Epithelial cell of proximal tubule (primary cell): ENCODE results near the gene STX16. TPM values are rescaled to one million over a fixed set of nuclear protein-coding genes. Genes with fewer than 3 reads are reported as not detected.

ENCODE experiments used
- DNase-seq: peaks from one replicate; pipeline ENCODE4 v3.0.0-alpha.2; 2011; ENCODE audit warnings: low read depth
- H3K4me3 ChIP-seq: 2 replicates; pipeline ENCODE4 v1.5.1; 2011; ENCODE audit warnings: low read depth, mild to moderate bottlenecking, low read length
- total RNA-seq: library from RNA; depleted of rRNA; stranded (reverse); fragments of >200 nt; gene quantifications from 2 replicates; pipeline ENCODE4 v1.2.3, GENCODE V29; 2015
- TF ChIP-seq, protein P1 (sequence below): conservative IDR thresholded peaks from 2 replicates; pipeline ENCODE4 v1.5.1; 2012; ENCODE audit warnings: low read depth, mild to moderate bottlenecking, low read length

Gene STX16
- total RNA-seq, 1 donor from 2014 or later = 14.4 TPM

DNA sequence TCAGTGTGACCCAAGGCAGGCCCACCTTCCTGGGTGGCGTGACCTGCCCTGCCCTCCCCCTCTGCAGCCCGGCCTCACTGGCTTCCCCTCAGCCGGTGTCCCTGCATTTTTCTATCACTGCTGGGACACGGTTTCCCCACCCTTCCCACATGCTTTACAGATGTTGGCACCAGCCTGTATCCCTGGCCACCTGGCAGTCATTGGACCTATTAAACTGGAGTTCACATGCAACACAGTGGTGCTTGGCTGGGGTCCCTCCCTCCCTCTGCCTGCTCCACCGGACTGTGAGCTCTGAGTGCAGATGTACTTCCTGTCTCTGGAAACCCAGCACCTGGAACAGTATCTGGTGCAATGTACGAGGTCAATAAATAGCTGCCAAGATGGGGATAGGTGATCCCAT is 25.5 kb upstream of the STX16 start:
- TF ChIP-seq, protein P1, sequence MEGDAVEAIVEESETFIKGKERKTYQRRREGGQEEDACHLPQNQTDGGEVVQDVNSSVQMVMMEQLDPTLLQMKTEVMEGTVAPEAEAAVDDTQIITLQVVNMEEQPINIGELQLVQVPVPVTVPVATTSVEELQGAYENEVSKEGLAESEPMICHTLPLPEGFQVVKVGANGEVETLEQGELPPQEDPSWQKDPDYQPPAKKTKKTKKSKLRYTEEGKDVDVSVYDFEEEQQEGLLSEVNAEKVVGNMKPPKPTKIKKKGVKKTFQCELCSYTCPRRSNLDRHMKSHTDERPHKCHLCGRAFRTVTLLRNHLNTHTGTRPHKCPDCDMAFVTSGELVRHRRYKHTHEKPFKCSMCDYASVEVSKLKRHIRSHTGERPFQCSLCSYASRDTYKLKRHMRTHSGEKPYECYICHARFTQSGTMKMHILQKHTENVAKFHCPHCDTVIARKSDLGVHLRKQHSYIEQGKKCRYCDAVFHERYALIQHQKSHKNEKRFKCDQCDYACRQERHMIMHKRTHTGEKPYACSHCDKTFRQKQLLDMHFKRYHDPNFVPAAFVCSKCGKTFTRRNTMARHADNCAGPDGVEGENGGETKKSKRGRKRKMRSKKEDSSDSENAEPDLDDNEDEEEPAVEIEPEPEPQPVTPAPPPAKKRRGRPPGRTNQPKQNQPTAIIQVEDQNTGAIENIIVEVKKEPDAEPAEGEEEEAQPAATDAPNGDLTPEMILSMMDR = no peak
- DNase-seq = no peak
- H3K4me3 ChIP-seq = no peak overlapping the region

DNA sequence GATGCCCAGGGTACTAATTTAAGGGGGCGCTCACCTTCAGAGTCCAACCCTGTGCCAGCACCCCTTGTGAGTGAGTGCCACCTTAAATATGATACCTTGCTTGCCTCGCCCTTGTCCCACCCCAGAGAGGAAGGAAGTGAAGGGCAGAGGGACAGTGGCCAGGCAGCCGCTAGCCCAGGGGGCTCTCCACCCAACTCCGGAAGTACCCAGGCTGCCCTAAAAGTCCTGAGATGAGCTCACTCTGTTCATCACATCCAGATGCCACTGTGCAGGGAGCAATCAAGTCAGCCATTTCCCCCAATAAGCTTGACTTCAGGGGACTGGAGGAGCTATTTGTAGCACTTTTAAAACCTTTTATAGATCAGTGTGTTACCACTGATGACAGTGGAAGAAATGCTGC is 25.0 kb upstream of the STX16 start:
- H3K4me3 ChIP-seq = no peak overlapping the region
- no peak for DNase-seq

DNA sequence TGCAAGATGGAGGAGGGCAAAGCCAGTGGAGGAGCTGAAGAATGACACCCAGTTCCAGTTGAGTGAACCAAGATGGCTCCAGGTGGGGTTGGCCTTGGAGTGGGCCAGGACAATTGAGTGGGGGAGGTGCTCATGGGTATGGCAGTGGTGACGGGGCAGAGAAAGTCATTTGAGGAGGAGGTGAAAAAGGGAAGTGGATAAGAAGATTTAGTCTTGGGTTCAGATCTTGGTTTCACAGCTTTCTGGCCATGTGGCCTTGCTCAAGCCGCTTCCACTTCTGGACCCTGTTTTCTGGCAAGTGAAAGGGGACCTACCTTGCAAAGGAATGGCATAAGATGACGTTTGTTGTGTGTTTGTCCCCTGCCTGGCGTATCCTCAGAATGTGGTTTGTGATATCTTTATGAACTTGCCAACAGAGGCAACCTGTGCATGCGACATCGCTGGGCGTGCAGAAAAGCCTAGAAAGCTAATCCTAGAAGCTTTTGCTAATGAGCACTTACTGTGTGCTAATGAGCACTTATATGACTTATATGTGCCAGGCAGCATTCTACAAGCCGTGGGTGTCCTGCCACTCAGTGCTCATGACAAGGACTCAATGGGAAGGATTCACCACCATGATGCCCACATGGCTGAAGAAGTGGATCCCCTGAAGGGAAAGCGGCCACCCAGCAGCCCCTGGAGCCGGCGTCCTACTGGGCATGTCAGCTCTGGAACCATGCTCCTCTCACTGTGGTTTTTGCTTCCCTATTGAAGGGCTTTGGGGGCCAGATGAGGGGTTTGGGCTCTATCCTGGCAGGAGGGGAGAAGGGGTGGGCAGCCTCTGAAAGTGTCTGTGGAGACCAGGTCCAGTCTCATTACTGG is 23.6 kb upstream of the STX16 start:
- TF ChIP-seq, protein P1 = no peak
- no peak overlapping the region for H3K4me3 ChIP-seq
- no peak for DNase-seq

More for the DNA sequence above, 25.0 kb upstream of the STX16 start:
- TF ChIP-seq, protein P1 = no peak

DNA sequence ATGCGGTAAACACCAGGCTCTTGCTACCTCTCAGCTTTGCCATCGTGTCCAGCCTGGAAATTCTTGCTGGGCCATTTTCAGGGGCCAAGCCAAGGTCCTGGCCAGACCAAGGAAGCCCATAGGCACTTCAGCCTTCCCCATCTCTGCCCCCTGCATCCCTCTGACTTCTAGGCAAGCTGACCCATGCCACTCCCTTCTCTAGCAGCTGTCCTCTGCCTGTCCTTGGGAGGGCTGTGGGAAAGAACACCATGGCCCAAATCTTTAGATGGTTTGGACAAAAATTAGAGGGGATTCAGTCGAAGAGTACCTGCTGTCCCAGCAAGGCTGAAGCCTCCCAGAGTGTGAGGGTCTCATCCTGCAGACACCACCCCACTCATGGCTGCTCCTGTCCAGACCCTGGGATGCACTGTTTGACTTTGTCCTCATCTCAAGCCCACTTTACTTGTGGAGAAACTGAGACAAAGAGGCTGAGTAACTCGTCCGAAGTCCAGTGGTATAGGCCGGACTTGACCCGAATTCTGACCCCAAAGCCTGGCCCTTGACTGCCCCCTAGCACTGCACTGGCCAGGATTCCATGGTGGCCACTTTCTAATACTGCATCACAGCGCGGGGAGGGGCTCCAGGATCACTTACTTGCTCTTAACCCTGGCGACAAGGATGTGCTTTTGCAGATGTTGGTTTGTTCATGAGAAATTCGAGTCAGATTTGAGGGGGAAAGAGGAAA is 22.4 kb upstream of the STX16 start:
- H3K4me3 ChIP-seq = no peak overlapping the region
- TF ChIP-seq, protein P1 = no peak
- DNase-seq = no peak

DNA sequence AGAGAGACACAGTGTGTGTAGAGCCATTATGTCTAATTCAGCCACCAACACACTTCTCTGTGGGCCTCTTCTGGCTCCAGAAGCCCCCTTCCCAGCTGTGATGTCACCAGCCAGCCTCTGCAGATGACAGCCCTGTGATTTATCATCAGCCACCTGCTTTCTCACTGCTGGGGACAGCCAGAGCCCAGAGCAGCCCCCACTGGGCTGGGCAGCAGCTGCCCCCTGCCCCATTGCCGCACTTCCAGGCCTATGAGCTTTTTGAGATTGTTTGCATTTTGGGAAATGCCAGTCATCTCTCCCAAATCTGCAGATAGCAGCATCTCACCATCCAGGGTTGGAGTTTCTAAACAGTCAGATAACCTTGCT is 21.9 kb upstream of the STX16 start:
- DNase-seq = no peak
- TF ChIP-seq, protein P1 = no peak
- no peak overlapping the region for H3K4me3 ChIP-seq

DNA sequence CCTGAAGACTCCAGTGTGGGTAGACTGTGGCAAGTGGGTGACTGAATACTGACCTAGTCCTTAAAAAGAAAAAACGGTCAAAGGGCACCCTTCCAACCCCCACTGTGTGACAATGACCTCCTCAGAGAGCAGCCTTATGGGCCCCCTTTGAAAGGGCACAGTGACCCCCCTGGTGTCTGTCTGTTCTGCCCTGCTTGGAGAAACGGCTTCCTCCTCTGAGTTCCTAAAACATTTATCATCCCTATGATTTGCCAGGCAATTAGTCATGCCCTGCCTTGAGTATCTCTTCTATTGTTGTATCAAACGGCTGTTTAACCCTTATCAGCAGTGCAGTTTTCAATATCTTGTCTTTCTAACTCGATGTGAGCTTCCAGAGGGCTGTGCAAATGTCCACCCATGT is 21.0 kb upstream of the STX16 start:
- TF ChIP-seq, protein P1 = no peak
- no peak overlapping the region for H3K4me3 ChIP-seq
- no peak for DNase-seq
